ENCODE data around the gene NTN4.
A peak's percentile ranks its signal among the peaks of the same experiment; 100 is the strongest.
"Not testable (repeated sequence)": the region's sequence is repeated elsewhere in the genome, so short reads cannot be mapped to it uniquely, and the experiment has no call there.

NTN4 gene

GRCh38 chr12:95790033-95790916 lies at the start of gene NTN4:
TSS of gene NTN4 (minus strand) at chr12:95790764. CDS start at chr12:95790309, 455 bp downstream.
- DNase-seq, result no peak

GRCh38 chr12:95838125-95838524 lies 47.6 kb upstream of the NTN4 start:
- DNase-seq, result no peak

DNA sequence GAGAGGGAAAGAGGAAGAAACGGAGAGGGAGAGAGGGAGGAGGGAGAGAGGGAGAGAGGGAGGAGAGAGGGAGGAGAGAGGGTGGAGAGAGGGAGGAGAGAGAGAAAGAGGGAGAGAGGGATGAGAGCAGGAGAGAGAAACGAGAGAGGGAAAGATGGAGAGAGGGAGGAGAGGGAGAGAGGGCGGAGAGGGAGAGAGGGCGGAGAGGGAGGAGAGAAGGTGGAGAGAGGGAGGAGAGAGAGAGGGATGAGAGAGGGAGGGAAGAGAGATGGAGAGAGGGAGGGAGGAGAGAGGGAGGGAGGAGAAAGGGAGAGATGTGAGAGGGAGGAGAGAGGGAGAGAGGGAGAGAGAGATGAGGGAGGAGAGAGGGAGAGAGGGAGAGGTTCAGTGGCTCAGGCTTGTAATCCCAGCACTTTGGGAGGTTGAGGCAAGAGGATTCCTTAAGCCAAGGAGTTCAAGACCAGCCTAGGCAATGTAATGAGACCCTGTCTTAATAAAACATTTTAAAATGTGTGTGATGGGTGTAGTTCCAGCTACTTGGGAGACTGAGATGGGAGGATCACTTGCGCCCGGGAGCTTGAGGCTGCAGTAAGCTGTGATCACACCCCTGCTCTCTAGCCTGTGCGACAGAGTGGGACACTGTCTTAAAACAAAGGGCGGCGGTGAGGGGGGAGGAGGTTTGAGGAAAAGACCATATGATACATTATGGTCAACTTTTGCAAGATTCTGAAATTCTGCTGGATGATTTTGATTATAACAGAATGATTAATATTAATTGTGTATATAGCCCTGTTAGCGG lies 46.9 kb upstream of the NTN4 start:
- DNase-seq, result no peak

GRCh38 chr12:95836630-95837239 lies 46.2 kb upstream of the NTN4 start:
- peak; percentile 50 for DNase-seq

GRCh38 chr12:95836185-95836609 lies 45.6 kb upstream of the NTN4 start:
- peak; percentile 83 for DNase-seq

DNA sequence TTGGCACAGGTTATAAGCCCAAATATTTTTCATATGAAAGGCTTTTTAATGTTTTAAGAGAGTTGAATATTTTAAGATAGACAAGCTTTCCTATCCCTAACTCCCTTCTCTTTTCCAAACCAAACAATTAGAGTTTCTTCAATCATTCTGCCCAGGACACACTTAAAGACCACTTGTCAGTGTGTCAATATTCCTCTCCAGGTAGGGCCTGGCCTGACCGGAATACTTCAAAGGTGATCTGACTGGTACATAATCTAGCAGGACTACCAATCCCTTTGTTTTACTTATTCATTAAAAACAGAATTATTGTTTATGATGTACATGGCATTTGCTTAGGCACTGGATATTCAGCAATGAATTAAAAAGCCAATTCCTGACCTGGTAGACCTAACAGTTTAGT lies 44.0 kb upstream of the NTN4 start:
- no peak for DNase-seq

- DNase-seq, result no peak
Observed at GRCh38 chr12:95830335-95831089, 39.9 kb upstream of the NTN4 start.

DNA sequence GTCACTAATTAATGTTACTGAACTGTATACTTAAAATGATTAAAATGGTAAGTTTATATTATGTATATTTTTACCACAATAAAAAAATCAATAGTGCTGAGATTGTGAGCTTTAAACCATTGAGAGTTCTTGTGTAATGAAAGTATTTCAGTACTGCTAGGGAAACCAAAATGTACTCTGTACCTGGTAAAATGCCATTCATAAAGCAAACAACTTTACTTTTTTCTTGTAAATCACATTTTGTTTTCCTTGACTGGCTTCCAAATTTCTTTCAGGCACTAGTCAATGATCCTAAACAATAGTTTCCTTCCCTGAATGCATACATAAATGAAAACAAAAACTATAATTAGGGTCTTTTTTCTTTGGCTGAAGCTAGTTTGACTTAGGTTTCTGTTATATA lies 38.8 kb upstream of the NTN4 start:
- no peak for DNase-seq

- DNase-seq, result peak; percentile 37
Observed at GRCh38 chr12:95820096-95820703, 29.6 kb upstream of the NTN4 start.

GRCh38 chr12:95815632-95816212 lies 25.2 kb upstream of the NTN4 start:
- DNase-seq, result peak; percentile 5

GRCh38 chr12:95812155-95812554 lies 21.6 kb upstream of the NTN4 start:
- not testable (repeated sequence) for DNase-seq

DNA sequence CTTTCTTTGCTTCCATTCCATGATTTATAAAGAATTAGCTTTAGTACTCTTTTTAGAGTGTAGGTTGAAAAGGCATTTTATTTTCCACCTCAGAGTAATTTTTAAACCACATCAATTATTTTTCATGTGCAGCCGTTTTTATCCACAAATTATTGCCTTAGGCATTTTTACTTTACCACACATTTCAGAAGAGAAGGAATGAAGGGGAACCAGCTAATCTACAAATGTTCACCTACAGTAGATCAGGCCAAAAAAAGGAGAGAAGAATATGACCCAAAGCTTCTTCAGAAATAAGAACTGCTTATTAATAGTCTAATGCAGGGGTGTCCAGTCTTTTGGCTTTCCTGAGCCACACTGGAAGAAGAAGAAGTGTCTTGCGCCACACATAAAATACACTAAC lies 19.8 kb upstream of the NTN4 start:
- DNase-seq, result no peak

DNA sequence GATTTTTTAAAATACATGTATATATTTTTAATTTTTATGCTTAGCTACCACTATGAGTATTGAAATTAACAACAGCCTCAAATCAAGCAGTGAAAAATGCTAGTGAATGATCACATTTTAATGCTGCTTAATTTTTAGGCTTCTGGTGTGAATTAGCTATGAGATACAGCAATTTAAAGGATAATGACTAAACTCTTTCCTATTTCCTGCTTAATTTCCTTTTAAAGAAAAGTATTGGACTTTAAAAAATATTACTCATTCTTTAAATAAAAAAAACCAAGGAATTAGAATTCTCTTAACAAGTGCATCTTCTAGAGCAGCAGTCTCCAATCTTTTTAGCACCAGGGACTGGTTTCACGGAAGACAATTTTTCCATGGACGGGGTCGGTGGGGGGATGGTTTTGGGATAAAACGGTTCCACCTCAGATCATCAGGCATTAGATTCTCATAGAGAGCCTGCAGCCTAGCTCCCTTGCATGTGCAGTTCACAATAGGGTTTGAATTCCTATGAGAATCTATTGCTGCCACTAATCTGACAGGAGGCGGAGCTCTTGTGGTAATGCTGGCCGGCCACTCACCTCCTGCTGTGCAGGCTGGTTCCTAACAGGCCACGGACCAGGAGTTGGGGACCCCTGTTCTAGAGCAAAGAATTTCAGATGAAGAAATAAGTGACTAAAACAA lies 18.6 kb upstream of the NTN4 start:
- DNase-seq, result no peak

- DNase-seq, result no peak
Observed at GRCh38 chr12:95808146-95808545, 17.6 kb upstream of the NTN4 start.

DNA sequence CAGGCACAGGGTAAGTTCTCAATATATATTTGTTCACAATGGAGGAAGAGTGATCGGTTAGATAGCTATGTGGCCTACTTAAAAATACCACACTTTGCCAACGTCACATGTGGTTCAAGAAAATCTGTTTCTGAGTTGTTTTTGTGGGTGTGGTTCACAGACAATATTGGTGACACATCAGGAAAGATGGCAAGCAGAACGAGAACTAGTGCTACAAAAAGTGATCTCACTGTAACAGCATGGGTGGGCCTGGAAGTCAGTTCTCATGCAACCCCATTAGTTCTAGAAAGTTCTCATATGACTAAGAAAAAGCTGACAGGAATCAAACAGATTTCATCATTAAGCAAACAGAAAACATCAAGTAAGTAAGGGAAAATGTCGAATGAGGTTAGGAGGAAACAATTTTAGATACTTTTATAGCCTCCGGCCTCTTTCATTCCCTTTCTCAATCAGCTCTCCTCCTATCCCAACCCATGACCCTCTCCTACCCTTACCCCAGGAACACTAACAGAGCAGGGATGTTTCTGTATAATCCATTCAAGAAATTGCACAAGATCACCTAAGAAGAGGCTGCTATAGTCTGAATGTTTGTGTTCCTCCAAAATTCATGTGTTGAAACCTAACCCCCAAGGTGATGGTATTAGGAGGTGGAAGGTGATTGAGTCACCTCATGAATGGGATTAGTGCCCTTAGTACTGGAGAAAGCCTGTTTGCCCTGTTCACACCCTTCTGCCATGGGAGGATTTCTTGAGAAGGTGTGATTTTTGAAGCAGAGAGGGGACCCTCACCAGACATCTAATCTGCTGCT lies 15.5 kb upstream of the NTN4 start:
- no peak for DNase-seq

GRCh38 chr12:95804291-95804690 lies 13.7 kb upstream of the NTN4 start:
- no peak for DNase-seq

- no peak for DNase-seq
Observed at GRCh38 chr12:95803817-95804216, 13.3 kb upstream of the NTN4 start.

DNA sequence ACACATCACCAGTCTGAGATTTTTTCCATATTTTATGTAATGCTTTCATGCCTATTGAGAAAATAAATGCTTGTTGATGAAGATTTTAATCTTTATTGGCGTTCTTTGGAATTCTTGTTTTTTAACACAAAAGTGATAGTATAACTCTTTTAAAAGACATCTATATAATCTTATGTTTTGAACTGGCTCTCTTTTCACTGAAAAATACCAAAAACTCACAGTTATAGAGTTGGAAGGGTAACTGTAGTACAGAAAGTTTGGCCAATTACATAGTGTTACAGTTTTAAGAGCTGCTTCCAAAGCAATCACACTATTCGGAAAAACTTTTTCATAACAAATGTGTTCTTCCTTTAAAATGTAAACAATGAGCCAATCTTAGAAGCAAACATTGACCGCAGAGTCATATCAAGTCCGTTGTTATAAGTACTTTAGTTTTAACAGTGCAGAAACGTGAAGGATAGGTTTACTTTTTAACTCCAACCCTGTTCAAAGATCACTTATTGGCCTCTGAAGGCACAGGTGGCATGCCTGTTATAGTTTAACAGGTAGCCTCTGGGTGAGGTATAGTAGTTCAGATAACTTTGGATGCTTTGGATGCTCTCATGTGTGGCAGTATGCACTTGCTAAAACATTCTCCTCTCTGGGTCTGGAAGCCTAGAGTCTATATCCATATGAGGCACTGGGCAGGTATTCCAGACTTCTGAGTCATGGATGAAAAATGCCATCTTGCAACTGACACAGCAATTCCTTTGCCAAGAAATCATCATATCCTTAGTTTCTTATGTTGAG lies 12.1 kb upstream of the NTN4 start:
- no peak for DNase-seq

DNA sequence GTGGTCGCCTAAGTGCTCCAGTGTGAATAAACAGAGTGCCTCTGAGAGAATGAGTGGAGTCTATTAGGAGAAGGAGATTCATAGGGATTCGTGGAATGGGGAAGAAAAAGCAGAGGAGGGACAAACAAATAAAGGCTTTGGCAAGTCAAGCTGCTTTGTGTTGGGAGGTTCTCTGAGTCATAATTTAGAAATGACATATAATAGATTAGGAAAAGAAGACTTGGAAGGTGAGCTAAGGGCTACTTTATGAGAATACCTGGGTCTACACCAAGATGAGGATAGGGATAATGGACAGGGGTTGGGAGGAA lies 6.4 kb upstream of the NTN4 start:
- DNase-seq, result no peak
